K562 (cell line): Measurements from ENCODE around the gene ITPR1. TPM values are rescaled to one million over a fixed set of nuclear protein-coding genes. Genes with fewer than 3 reads are reported as not detected.
A peak's percentile ranks its signal among the peaks of the same experiment; 100 is the strongest.

ENCODE experiments used
- ATF7 ChIP-seq: fragments of 450-650 bp; IDR thresholded peaks from 2 replicates; pipeline ENCODE4 v1.7.1; 2014; ENCODE audit warnings: mild to moderate bottlenecking, moderate library complexity
- BCL6 ChIP-seq: fragments of 250-450 bp; sonication (Bioruptor Pico); IDR thresholded peaks from 2 replicates; pipeline ENCODE4 v1.4.0; 2020
- BRD4 ChIP-seq: fragments of 200-600 bp; sonication (generic); IDR thresholded peaks from 2 replicates; pipeline ENCODE4 v1.6.1; 2017; ENCODE audit warnings: inconsistent platforms
- CCNT2 ChIP-seq: IDR thresholded peaks from 2 replicates; pipeline ENCODE4 v1.6.1; 2011; ENCODE audit warnings: borderline replicate concordance, low read depth, mild to moderate bottlenecking, moderate library complexity, mixed read lengths, low read length; ENCODE audit not compliant: insufficient read length; ENCODE audit errors: extremely low read depth
- CEBPB ChIP-seq: fragments of 450-650 bp; IDR thresholded peaks from 2 replicates; pipeline ENCODE4 v1.6.1; 2016; ENCODE audit warnings: missing genetic modification characterization, missing compliant biosample characterization
- CREBBP ChIP-seq: IDR thresholded peaks from one replicate; pipeline ENCODE4 v1.6.1; 2012; ENCODE audit warnings: low read depth, mild to moderate bottlenecking, control low read depth, inconsistent platforms, low read length
- HINFP ChIP-seq: fragments of 450-650 bp; conservative IDR thresholded peaks from 2 replicates; pipeline ENCODE4 v1.6.1; 2016; ENCODE audit warnings: missing genetic modification characterization, low read depth, mild to moderate bottlenecking, control low read depth, missing compliant biosample characterization
- JUND ChIP-seq, 2 experiments: IDR thresholded peaks; 2 replicates in 1 of 2; 3 replicates in 1 of 2; pipeline ENCODE4 v1.6.1; 2011; ENCODE audit warnings: borderline replicate concordance in 2 of 2, low read depth in 2 of 2, low read length in 2 of 2, improper control_type of control experiment in 1 of 2, missing biosample characterization in 1 of 2, missing genetic modification characterization in 1 of 2, missing genetic modification reagents in 1 of 2
- KLF16 ChIP-seq: IDR thresholded peaks from 2 replicates; pipeline ENCODE4 v1.6.1; 2016; ENCODE audit warnings: antibody characterized with exemption
- MECOM ChIP-seq: fragments of 250-450 bp; sonication (Bioruptor Pico); IDR thresholded peaks from 2 replicates; pipeline ENCODE4 v1.8.0; 2022; ENCODE audit warnings: inconsistent platforms
- MYC ChIP-seq, 2 experiments: fragments of 250-450 bp in 1 of 2; sonication (Bioruptor Pico) in 1 of 2; IDR thresholded peaks; 2 replicates each; pipeline versions ENCODE4 v1.5.1 to v1.6.1; 2012 to 2021; ENCODE audit warnings: low read depth in 2 of 2, borderline replicate concordance in 1 of 2, improper control_type of control experiment in 1 of 2, low read length in 1 of 2, mild to moderate bottlenecking in 1 of 2, moderate library complexity in 1 of 2
- RAD21 ChIP-seq, 2 experiments: fragments of 250-450 bp in 1 of 2; fragments of 450-650 bp in 1 of 2; sonication (Bioruptor Pico) in 1 of 2; formaldehyde crosslinking in 1 of 2; IDR thresholded peaks in 1 of 2; conservative IDR thresholded peaks in 1 of 2; 2 replicates each; pipeline versions ENCODE4 v1.4.0 to v1.8.0; 2020 to 2022; ENCODE audit warnings: mild to moderate bottlenecking in 2 of 2, moderate library complexity in 1 of 2
- TCF7 ChIP-seq: sonication (generic); IDR thresholded peaks from 2 replicates; pipeline ENCODE4 v1.6.1; 2016; ENCODE audit warnings: antibody characterized with exemption, borderline replicate concordance
- ZNF41 ChIP-seq: fragments of 250-450 bp; sonication (Bioruptor Pico); conservative IDR thresholded peaks from 2 replicates; pipeline ENCODE4 v1.4.0; 2020; ENCODE audit warnings: mild to moderate bottlenecking
- ZNF584 ChIP-seq: fragments of 200-800 bp; sonication (Bioruptor generic); IDR thresholded peaks from 2 replicates; pipeline ENCODE4 v1.6.1; 2016; ENCODE audit warnings: low read depth, mild to moderate bottlenecking, missing genetic modification characterization, missing compliant biosample characterization
- ZNF589 ChIP-seq: fragments of 200-800 bp; sonication (Bioruptor generic); IDR thresholded peaks from 2 replicates; pipeline ENCODE4 v1.6.1; 2016; ENCODE audit warnings: low read depth, missing genetic modification characterization, missing compliant biosample characterization
- polyA plus RNA-seq, 8 experiments: library from polyadenylated mRNA; depleted of rRNA in 4 of 8; stranded (reverse) in 5 of 8; unstranded in 3 of 8; fragments of >200 nt; fragmentation: Nextera tagmentation in 2 of 8; fragmentation: Illumina TruSeq in 1 of 8; extraction: Ambion mirVana in 2 of 8; extraction: Trizol in 1 of 8; gene quantifications; 2 replicates each; pipeline versions ENCODE4 v1.2.1 to v1.2.3, GENCODE V29; 2011 to 2014; ENCODE audit warnings: inconsistent platforms in 1 of 8, missing spikeins in 1 of 8
- total RNA-seq, 7 experiments: library from RNA; depleted of rRNA in 6 of 7; stranded (reverse); fragments of >200 nt in 6 of 7; fragmentation: Illumina TruSeq in 2 of 7; extraction: Trizol in 2 of 7; gene quantifications; 2 replicates each; pipeline versions ENCODE4 v1.2.1 to v1.2.3, GENCODE V29; 2011 to 2021; ENCODE audit warnings: low replicate concordance in 1 of 7
- TF ChIP-seq, protein P1 (sequence below): fragments of 450-650 bp; formaldehyde crosslinking; IDR thresholded peaks from 2 replicates; pipeline ENCODE4 v1.4.0; 2022; ENCODE audit warnings: mild to moderate bottlenecking, moderate library complexity
- TF ChIP-seq, protein P2 (sequence below): fragments of 200-800 bp; sonication (Bioruptor generic); IDR thresholded peaks from 2 replicates; pipeline ENCODE4 v1.6.1; 2017; ENCODE audit warnings: missing genetic modification characterization, missing compliant biosample characterization
- TF ChIP-seq, protein P3 (sequence below), 2 experiments: fragments of 450-650 bp in 1 of 2; sonication (generic) in 1 of 2; formaldehyde crosslinking in 1 of 2; IDR thresholded peaks in 1 of 2; conservative IDR thresholded peaks in 1 of 2; 2 replicates each; pipeline versions ENCODE4 v1.6.1 to v1.8.1; 2016 to 2023; ENCODE audit warnings: mild to moderate bottlenecking in 2 of 2, moderate library complexity in 2 of 2, inconsistent platforms in 1 of 2, missing genetic modification reagents in 1 of 2

ITPR1 gene
- total and polyA plus RNA-seq, 9 of the 15 experiments (the other 6 are each of a cell fraction or from before 2014, with no cell fraction given): 22.4 to 40.0 (median 27.4) TPM

GRCh38 chr3:4507024-4507596 is 14.0 kb downstream of the ITPR1 start (continued):
- TF ChIP-seq, protein P1, sequence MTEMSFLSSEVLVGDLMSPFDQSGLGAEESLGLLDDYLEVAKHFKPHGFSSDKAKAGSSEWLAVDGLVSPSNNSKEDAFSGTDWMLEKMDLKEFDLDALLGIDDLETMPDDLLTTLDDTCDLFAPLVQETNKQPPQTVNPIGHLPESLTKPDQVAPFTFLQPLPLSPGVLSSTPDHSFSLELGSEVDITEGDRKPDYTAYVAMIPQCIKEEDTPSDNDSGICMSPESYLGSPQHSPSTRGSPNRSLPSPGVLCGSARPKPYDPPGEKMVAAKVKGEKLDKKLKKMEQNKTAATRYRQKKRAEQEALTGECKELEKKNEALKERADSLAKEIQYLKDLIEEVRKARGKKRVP (CRISPR knock-in tag): peak; percentile 95
- TF ChIP-seq BRD4: no peak
- TF ChIP-seq ATF7: peak; percentile 66
- no peak; a peak in 1 of 4 replicates for TF ChIP-seq RAD21 (CRISPR knock-in tag; conservative IDR thresholded peaks at IDR 0.05 in 1 of 2, IDR thresholded peaks at IDR 0.05 in 1 of 2)
- peak; percentile 81; the same call in 1 of the 2 replicates for TF ChIP-seq ZNF584 (CRISPR knock-in tag)
- TF ChIP-seq TCF7: no peak
- TF ChIP-seq, protein P2, sequence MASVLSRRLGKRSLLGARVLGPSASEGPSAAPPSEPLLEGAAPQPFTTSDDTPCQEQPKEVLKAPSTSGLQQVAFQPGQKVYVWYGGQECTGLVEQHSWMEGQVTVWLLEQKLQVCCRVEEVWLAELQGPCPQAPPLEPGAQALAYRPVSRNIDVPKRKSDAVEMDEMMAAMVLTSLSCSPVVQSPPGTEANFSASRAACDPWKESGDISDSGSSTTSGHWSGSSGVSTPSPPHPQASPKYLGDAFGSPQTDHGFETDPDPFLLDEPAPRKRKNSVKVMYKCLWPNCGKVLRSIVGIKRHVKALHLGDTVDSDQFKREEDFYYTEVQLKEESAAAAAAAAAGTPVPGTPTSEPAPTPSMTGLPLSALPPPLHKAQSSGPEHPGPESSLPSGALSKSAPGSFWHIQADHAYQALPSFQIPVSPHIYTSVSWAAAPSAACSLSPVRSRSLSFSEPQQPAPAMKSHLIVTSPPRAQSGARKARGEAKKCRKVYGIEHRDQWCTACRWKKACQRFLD (CRISPR knock-in tag): peak; percentile 77; the same call in 1 of the 2 replicates
- TF ChIP-seq CCNT2: no peak
- peak; percentile 64 for TF ChIP-seq ZNF589 (CRISPR knock-in tag)
- 0 out of 2 replicates have a peak, but pooled peaks have one; percentile 47 for TF ChIP-seq BCL6 (CRISPR knock-in tag)
- 0 out of 2 replicates have a peak, but pooled peaks have one; percentile 31 for TF ChIP-seq ZNF41 (CRISPR knock-in tag)
- TF ChIP-seq, protein P3, sequence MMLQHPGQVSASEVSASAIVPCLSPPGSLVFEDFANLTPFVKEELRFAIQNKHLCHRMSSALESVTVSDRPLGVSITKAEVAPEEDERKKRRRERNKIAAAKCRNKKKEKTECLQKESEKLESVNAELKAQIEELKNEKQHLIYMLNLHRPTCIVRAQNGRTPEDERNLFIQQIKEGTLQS (IDR thresholded peaks at IDR 0.05): peak; percentile 78; the same call in 1 of the 2 replicates
- TF ChIP-seq, protein P3 (CRISPR knock-in tag; conservative IDR thresholded peaks at IDR 0.05): no peak
- no peak for TF ChIP-seq CREBBP
- TF ChIP-seq JUND (IDR thresholded peaks at IDR 0.05; ENCODE audit: borderline replicate concordance, low read depth, low read length): peak; percentile 66; the same call in 1 of the 2 replicates
- no peak for TF ChIP-seq JUND (tag; IDR thresholded peaks at IDR 0.05; ENCODE audit: borderline replicate concordance, low read depth, low read length)
- TF ChIP-seq KLF16: no peak
- TF ChIP-seq MYC (IDR thresholded peaks at IDR 0.05; ENCODE audit: low read depth, low read length): peak; percentile 80
- TF ChIP-seq MYC (CRISPR knock-in tag; IDR thresholded peaks at IDR 0.05; ENCODE audit: borderline replicate concordance, low read depth): no peak
- peak; percentile 96 for TF ChIP-seq CEBPB
- TF ChIP-seq MECOM (CRISPR knock-in tag): 0 out of 2 replicates have a peak, but pooled peaks have one; percentile 8
- TF ChIP-seq HINFP: 0 out of 2 replicates have a peak, but pooled peaks have one; percentile 26
